MM.1S (cell line): ENCODE results near the gene RESF1.
A peak's percentile ranks its signal among the peaks of the same experiment; 100 is the strongest.

ENCODE experiments used
- DNase-seq: peaks from one replicate; pipeline ENCODE4 v3.0.0-alpha.2; 2015
- H2AFZ ChIP-seq: fragments of 300-600 bp; sonication (generic); 2 replicates; pipeline ENCODE4 v1.6.0; 2016; ENCODE audit warnings: antibody characterized with exemption, low read length
- H3F3A ChIP-seq: fragments of 300-600 bp; sonication (generic); 2 replicates; pipeline ENCODE4 v1.6.1; 2016; ENCODE audit warnings: mild to moderate bottlenecking, antibody characterized with exemption, low read length, moderate library complexity, mixed read lengths; ENCODE audit not compliant: insufficient read depth
- H3K27ac ChIP-seq: fragments of 300-600 bp; sonication (generic); 2 replicates; pipeline ENCODE4 v1.5.1; 2016; ENCODE audit warnings: mild to moderate bottlenecking, low read length
- H3K27me3 ChIP-seq: fragments of 300-600 bp; sonication (generic); replicated peaks from 2 replicates; pipeline ENCODE4 v1.6.0; 2016; ENCODE audit warnings: low read length; ENCODE audit not compliant: insufficient read depth
- H3K36me3 ChIP-seq: fragments of 300-600 bp; sonication (generic); replicated peaks from 2 replicates; pipeline ENCODE4 v1.6.1; 2016; ENCODE audit warnings: mild to moderate bottlenecking, low read length, mixed read lengths; ENCODE audit not compliant: insufficient read depth
- H3K4me1 ChIP-seq: fragments of 300-600 bp; sonication (generic); 2 replicates; pipeline ENCODE4 v1.6.1; 2016; ENCODE audit warnings: low read length, mixed read lengths
- H3K4me2 ChIP-seq: fragments of 300-600 bp; sonication (generic); 2 replicates; pipeline ENCODE4 v1.6.0; 2016; ENCODE audit warnings: low read depth, low read length
- H3K4me3 ChIP-seq: fragments of 300-600 bp; sonication (generic); 2 replicates; pipeline ENCODE4 v1.5.1; 2016; ENCODE audit warnings: low read length, mixed read lengths
- H3K79me2 ChIP-seq: fragments of 300-600 bp; sonication (generic); 2 replicates; pipeline ENCODE4 v1.6.1; 2016; ENCODE audit warnings: mixed run types, low read length, mixed read lengths
- H3K9ac ChIP-seq: fragments of 300-600 bp; sonication (generic); 2 replicates; pipeline ENCODE4 v1.6.1; 2016; ENCODE audit warnings: low read length, mixed read lengths
- H3K9me2 ChIP-seq: fragments of 300-600 bp; sonication (generic); replicated peaks from 2 replicates; pipeline ENCODE4 v1.6.1; 2016; ENCODE audit warnings: mild to moderate bottlenecking, low read length, mixed read lengths; ENCODE audit not compliant: insufficient read depth
- H3K9me3 ChIP-seq: fragments of 300-600 bp; sonication (generic); replicated peaks from 2 replicates; pipeline ENCODE4 v1.6.1; 2016; ENCODE audit warnings: mild to moderate bottlenecking, low read length, mixed read lengths; ENCODE audit not compliant: insufficient read depth
- H4K20me1 ChIP-seq: fragments of 300-600 bp; sonication (generic); 2 replicates; pipeline ENCODE4 v1.6.1; 2016; ENCODE audit warnings: mild to moderate bottlenecking, low read length, moderate library complexity, mixed read lengths; ENCODE audit not compliant: insufficient read depth
- CTCF ChIP-seq: fragments of 300-600 bp; sonication (generic); IDR thresholded peaks from 2 replicates; pipeline ENCODE4 v1.5.1; 2016; ENCODE audit warnings: antibody characterized with exemption, low read length, mixed read lengths
- EZH2 ChIP-seq: fragments of 300-600 bp; sonication (generic); optimal IDR thresholded peaks from 2 replicates; pipeline ENCODE3; 2017; ENCODE audit warnings: low read depth, mild to moderate bottlenecking, antibody characterized with exemption, low read length, mixed read lengths
- EZH2phosphoT487 ChIP-seq: fragments of 300-600 bp; sonication (generic); IDR thresholded peaks from 2 replicates; pipeline ENCODE4 v1.6.1; 2018; ENCODE audit warnings: antibody characterized with exemption, low read length

RESF1 gene

GRCh38 chr12:31961137-31961536, 1.9 kb downstream of the RESF1 start:
- Histone ChIP-seq H3K79me2 (peaks cover 65% of the 10 kb centered on the region), H3K27ac (no peak overlapping the region), H3K27me3 (no peaks in the 10 kb centered on the region), H4K20me1 (no peaks in the 10 kb centered on the region), H3F3A (peaks cover 20% of the 10 kb centered on the region), H3K9ac (peak overlapping the region; percentile 78; the same call in 1 of the 2 replicates), H3K36me3 (peaks cover 21% of the 10 kb centered on the region), H3K4me1 (peaks cover 12% of the 10 kb centered on the region), H2AFZ (no peak overlapping the region), H3K4me3 (peak overlapping the region; percentile 85), H3K9me3 (no peaks in the 10 kb centered on the region), H3K4me2 (peak overlapping the region; percentile 54), H3K9me2 (no peaks in the 10 kb centered on the region)
- TF ChIP-seq CTCF: no peak
- TF ChIP-seq EZH2phosphoT487: no peak
- no peak for TF ChIP-seq EZH2
- DNase-seq: no peak

GRCh38 chr12:31962076-31962475, 2.9 kb downstream of the RESF1 start:
- peaks cover 26% of the 10 kb centered on the region for H3K36me3 ChIP-seq
- no peaks in the 10 kb centered on the region for H3K9me3 ChIP-seq
- H3K9me2 ChIP-seq: no peaks in the 10 kb centered on the region
- H3K4me2 ChIP-seq: no peak overlapping the region
- no peak overlapping the region for H3K9ac ChIP-seq
- TF ChIP-seq EZH2 (no peak), EZH2phosphoT487 (no peak), CTCF (no peak)
- peaks cover 75% of the 10 kb centered on the region for H3K79me2 ChIP-seq
- no peak for DNase-seq
- H2AFZ ChIP-seq: no peak overlapping the region
- H3K27me3 ChIP-seq: no peaks in the 10 kb centered on the region
- no peaks in the 10 kb centered on the region for H4K20me1 ChIP-seq
- no peak overlapping the region for H3K27ac ChIP-seq
- H3K4me3 ChIP-seq: no peak overlapping the region
- peaks cover 20% of the 10 kb centered on the region for H3F3A ChIP-seq
- H3K4me1 ChIP-seq: peaks cover 12% of the 10 kb centered on the region

GRCh38 chr12:31964280-31964679, 5.1 kb downstream of the RESF1 start:
- Histone ChIP-seq H3K4me1 (0 out of 2 replicates have a peak, but pooled peaks cover 7% of the 10 kb centered on the region), H4K20me1 (no peaks in the 10 kb centered on the region), H3K27ac (no peak overlapping the region), H3K9me3 (no peaks in the 10 kb centered on the region), H3K27me3 (no peaks in the 10 kb centered on the region), H3K9me2 (no peaks in the 10 kb centered on the region), H3K79me2 (peaks cover 93% of the 10 kb centered on the region), H3K9ac (no peak overlapping the region), H3K4me2 (no peak overlapping the region), H3F3A (peaks cover 11% of the 10 kb centered on the region; the same call in 1 of the 2 replicates), H2AFZ (no peak overlapping the region), H3K4me3 (no peak overlapping the region), H3K36me3 (peaks cover 32% of the 10 kb centered on the region)
- no peak for DNase-seq
- TF ChIP-seq CTCF (no peak), EZH2 (no peak)
